ENCODE measurements around the gene UHMK1.
A peak's percentile ranks its signal among the peaks of the same experiment; 100 is the strongest.
"Not testable (repeated sequence)": the region's sequence is repeated elsewhere in the genome, so short reads cannot be mapped to it uniquely, and the experiment has no call there.

UHMK1 gene

DNA sequence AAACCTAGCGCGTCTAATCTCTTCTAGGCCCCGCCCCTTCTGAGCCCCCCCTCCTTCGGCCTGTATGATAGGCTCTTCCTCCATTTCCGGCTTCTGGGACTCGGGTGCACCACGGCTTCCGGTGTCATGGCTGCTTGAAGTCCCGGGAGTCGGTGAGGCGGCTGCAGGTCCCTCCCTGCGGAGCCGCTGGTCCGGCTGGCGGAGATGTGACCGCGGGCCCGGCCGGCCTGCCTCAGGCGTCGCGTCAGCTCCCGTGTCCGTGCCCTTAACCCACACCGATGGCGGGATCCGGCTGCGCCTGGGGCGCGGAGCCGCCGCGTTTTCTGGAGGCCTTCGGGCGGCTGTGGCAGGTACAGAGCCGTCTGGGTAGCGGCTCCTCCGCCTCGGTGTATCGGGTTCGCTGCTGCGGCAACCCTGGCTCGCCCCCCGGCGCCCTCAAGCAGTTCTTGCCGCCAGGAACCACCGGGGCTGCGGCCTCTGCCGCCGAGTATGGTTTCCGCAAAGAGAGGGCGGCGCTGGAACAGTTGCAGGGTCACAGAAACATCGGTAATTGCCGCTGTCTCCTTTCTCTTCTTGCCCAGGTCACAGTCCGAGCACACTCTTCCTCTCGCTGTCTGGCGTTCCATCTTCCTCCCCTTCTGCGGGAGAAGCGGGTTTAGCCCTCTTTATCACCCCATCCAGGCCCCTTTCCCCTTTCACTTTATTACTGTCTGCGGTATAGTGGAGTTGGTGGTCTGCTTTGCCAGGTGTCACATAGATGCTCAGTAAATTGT lies at the start of gene UHMK1:
Gene UHMK1 (plus strand): TSS at position 96 of the 773 bp plus-strand sequence. CDS start 183 bp downstream, at position 279.
- Histone ChIP-seq H3K9me2 (replicated peaks; ENCODE audit: control insufficient read depth, low read length) (no peaks in the 10 kb centered on the region), H3K9me3 (ENCODE audit: control insufficient read depth, insufficient read depth, low read length) (no peaks in the 10 kb centered on the region), H3K4me1 (ENCODE audit: control insufficient read depth, low read length) (peaks cover 21% of the 10 kb centered on the region), H3K27me3 (ENCODE audit: control insufficient read depth, low read length) (no peaks in the 10 kb centered on the region), H3F3A (ENCODE audit: control insufficient read depth, insufficient read depth) (no peaks in the 10 kb centered on the region), H3K4me2 (ENCODE audit: low read length) (peak within 1 kb of the TSS; percentile 75), H4K20me1 (ENCODE audit: control insufficient read depth, insufficient read depth, low read depth, low read length) (0 out of 2 replicates have a peak, but pooled peaks cover 3% of the 10 kb centered on the region), H3K79me2 (ENCODE audit: control insufficient read depth, low read length) (peaks cover 54% of the 10 kb centered on the region), H3K36me3 (ENCODE audit: control insufficient read depth, low read length) (peaks cover 39% of the 10 kb centered on the region), H3K4me3 (ENCODE audit: low read length) (peak within 1 kb of the TSS; percentile 90), H3K27ac (ENCODE audit: low read depth, low read length) (peak within 1 kb of the TSS; percentile 66)
- no peak for TF ChIP-seq EZH2phosphoT487 (IDR thresholded peaks at IDR 0.05; ENCODE audit: borderline replicate concordance, low read length)
- TF ChIP-seq, protein P1, sequence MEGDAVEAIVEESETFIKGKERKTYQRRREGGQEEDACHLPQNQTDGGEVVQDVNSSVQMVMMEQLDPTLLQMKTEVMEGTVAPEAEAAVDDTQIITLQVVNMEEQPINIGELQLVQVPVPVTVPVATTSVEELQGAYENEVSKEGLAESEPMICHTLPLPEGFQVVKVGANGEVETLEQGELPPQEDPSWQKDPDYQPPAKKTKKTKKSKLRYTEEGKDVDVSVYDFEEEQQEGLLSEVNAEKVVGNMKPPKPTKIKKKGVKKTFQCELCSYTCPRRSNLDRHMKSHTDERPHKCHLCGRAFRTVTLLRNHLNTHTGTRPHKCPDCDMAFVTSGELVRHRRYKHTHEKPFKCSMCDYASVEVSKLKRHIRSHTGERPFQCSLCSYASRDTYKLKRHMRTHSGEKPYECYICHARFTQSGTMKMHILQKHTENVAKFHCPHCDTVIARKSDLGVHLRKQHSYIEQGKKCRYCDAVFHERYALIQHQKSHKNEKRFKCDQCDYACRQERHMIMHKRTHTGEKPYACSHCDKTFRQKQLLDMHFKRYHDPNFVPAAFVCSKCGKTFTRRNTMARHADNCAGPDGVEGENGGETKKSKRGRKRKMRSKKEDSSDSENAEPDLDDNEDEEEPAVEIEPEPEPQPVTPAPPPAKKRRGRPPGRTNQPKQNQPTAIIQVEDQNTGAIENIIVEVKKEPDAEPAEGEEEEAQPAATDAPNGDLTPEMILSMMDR (IDR thresholded peaks at IDR 0.05; ENCODE audit: low read depth, low read length, poor library complexity, severe bottlenecking) = peak; percentile 15

GRCh38 chr1:162454361-162454760 lies 43.3 kb upstream of the UHMK1 start:
- H3K79me2 ChIP-seq (ENCODE audit: control insufficient read depth, low read length); H3F3A ChIP-seq (ENCODE audit: control insufficient read depth, insufficient read depth); H3K9me2 ChIP-seq (replicated peaks; ENCODE audit: control insufficient read depth, low read length); H3K4me3 ChIP-seq (ENCODE audit: low read length); H3K4me1 ChIP-seq (ENCODE audit: control insufficient read depth, low read length); H3K27ac ChIP-seq (ENCODE audit: low read depth, low read length); H3K36me3 ChIP-seq (ENCODE audit: control insufficient read depth, low read length); H3K9me3 ChIP-seq (ENCODE audit: control insufficient read depth, insufficient read depth, low read length); H4K20me1 ChIP-seq (ENCODE audit: control insufficient read depth, insufficient read depth, low read depth, low read length); H3K27me3 ChIP-seq (ENCODE audit: control insufficient read depth, low read length); H3K4me2 ChIP-seq (ENCODE audit: low read length): not testable (repeated sequence)

GRCh38 chr1:162456323-162456722 lies 41.3 kb upstream of the UHMK1 start:
- no peaks in the 10 kb centered on the region for H3K79me2 ChIP-seq (ENCODE audit: control insufficient read depth, low read length)
- no peaks in the 10 kb centered on the region for H3K9me2 ChIP-seq (replicated peaks; ENCODE audit: control insufficient read depth, low read length)
- no peaks in the 10 kb centered on the region for H4K20me1 ChIP-seq (ENCODE audit: control insufficient read depth, insufficient read depth, low read depth, low read length)
- no peaks in the 10 kb centered on the region for H3K9me3 ChIP-seq (ENCODE audit: control insufficient read depth, insufficient read depth, low read length)
- no peaks in the 10 kb centered on the region for H3K36me3 ChIP-seq (ENCODE audit: control insufficient read depth, low read length)
- no peak overlapping the region for H3K4me3 ChIP-seq (ENCODE audit: low read length)
- H3F3A ChIP-seq (ENCODE audit: control insufficient read depth, insufficient read depth) = no peaks in the 10 kb centered on the region
- H3K27me3 ChIP-seq (ENCODE audit: control insufficient read depth, low read length) = no peaks in the 10 kb centered on the region
- H3K27ac ChIP-seq (ENCODE audit: low read depth, low read length) = no peak overlapping the region
- no peaks in the 10 kb centered on the region for H3K4me1 ChIP-seq (ENCODE audit: control insufficient read depth, low read length)
- no peak for TF ChIP-seq EZH2phosphoT487 (IDR thresholded peaks at IDR 0.05; ENCODE audit: borderline replicate concordance, low read length)
- TF ChIP-seq, protein P1 (IDR thresholded peaks at IDR 0.05; ENCODE audit: low read depth, low read length, poor library complexity, severe bottlenecking) = no peak
- H3K4me2 ChIP-seq (ENCODE audit: low read length) = no peak overlapping the region

DNA sequence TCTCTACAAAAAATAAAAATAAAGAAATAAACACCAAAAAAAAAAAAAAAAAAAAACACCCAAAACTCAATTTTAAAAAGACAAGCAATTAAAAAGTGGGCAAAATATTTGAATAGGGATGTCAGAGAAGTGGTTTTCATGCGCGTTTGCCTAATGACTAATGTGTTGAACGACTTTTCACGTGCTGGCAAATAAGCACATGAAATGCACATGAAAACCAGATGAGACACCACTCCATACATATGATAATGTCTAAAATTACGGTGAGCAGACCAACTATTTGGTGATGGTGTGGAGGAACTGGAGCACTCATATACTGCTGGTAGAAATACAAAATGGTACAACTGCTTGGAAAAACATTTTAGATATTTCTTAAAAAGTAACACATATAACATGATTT lies 39.4 kb upstream of the UHMK1 start:
- Histone ChIP-seq H3K4me1 (ENCODE audit: control insufficient read depth, low read length) (no peaks in the 10 kb centered on the region), H3K4me3 (ENCODE audit: low read length) (no peak overlapping the region), H3K36me3 (ENCODE audit: control insufficient read depth, low read length) (no peaks in the 10 kb centered on the region), H3F3A (ENCODE audit: control insufficient read depth, insufficient read depth) (no peaks in the 10 kb centered on the region), H4K20me1 (ENCODE audit: control insufficient read depth, insufficient read depth, low read depth, low read length) (no peaks in the 10 kb centered on the region), H3K9me2 (replicated peaks; ENCODE audit: control insufficient read depth, low read length) (no peaks in the 10 kb centered on the region), H3K27me3 (ENCODE audit: control insufficient read depth, low read length) (no peaks in the 10 kb centered on the region), H3K79me2 (ENCODE audit: control insufficient read depth, low read length) (no peaks in the 10 kb centered on the region), H3K27ac (ENCODE audit: low read depth, low read length) (no peak overlapping the region), H3K4me2 (ENCODE audit: low read length) (no peak overlapping the region), H3K9me3 (ENCODE audit: control insufficient read depth, insufficient read depth, low read length) (no peaks in the 10 kb centered on the region)
- TF ChIP-seq, protein P1 (IDR thresholded peaks at IDR 0.05; ENCODE audit: low read depth, low read length, poor library complexity, severe bottlenecking) = no peak
- TF ChIP-seq EZH2phosphoT487 (IDR thresholded peaks at IDR 0.05; ENCODE audit: borderline replicate concordance, low read length) = no peak

DNA sequence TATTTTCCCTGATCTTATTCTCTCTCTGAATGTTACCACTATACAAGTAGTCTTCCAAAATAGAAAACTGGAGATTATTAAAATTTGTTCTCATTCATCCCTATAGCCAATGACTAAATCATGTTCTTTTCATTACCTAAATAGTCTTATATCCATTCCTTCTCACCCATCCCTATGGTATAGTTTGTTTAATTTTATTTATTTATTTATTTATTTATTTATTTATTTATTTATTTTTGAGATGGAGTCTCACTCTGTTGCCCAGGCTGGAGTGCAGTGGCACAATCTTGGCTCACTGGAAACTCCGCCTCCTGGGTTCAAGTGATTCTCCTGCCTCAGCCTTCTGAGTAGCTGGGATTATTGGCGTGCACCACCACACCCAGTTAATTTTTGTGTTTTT lies 35.2 kb upstream of the UHMK1 start:
- not testable (repeated sequence) for H3K4me1 ChIP-seq (ENCODE audit: control insufficient read depth, low read length); H3K4me3 ChIP-seq (ENCODE audit: low read length); H3K9me2 ChIP-seq (replicated peaks; ENCODE audit: control insufficient read depth, low read length); H3K27ac ChIP-seq (ENCODE audit: low read depth, low read length); H3F3A ChIP-seq (ENCODE audit: control insufficient read depth, insufficient read depth); H3K27me3 ChIP-seq (ENCODE audit: control insufficient read depth, low read length); H3K4me2 ChIP-seq (ENCODE audit: low read length); H4K20me1 ChIP-seq (ENCODE audit: control insufficient read depth, insufficient read depth, low read depth, low read length); H3K36me3 ChIP-seq (ENCODE audit: control insufficient read depth, low read length); H3K79me2 ChIP-seq (ENCODE audit: control insufficient read depth, low read length); H3K9me3 ChIP-seq (ENCODE audit: control insufficient read depth, insufficient read depth, low read length)

Measured in DOHH2 (cell line).